LNCaP clone FGC (cell line): ENCODE results near the gene ATAD3B.
"Not testable (repeated sequence)": the region's sequence is repeated elsewhere in the genome, so short reads cannot be mapped to it uniquely, and the experiment has no call there.

ENCODE experiments used
- DNase-seq: peaks from one replicate; pipeline ENCODE4 v3.0.0-alpha.2; 2011; ENCODE audit warnings: low read depth
- H3K4me3 ChIP-seq: 2 replicates; pipeline ENCODE4 v1.5.1; 2011; ENCODE audit warnings: mild to moderate bottlenecking, low read depth, low read length, control low read depth
- CTCF ChIP-seq: IDR thresholded peaks from 2 replicates; pipeline ENCODE4 v1.5.1; 2012; ENCODE audit warnings: mild to moderate bottlenecking; ENCODE audit not compliant: control insufficient read depth, insufficient read depth; ENCODE audit errors: extremely low read depth

ATAD3B gene

GRCh38 chr1:1470626-1471388 lies 758 bp upstream of the ATAD3B start:
- DNase-seq: peak; percentile 23
- H3K4me3 ChIP-seq: peak overlapping the region; percentile 61
- no peak for TF ChIP-seq CTCF

- DNase-seq: not testable (repeated sequence)
- peak overlapping the region; percentile 61 for H3K4me3 ChIP-seq
Observed at GRCh38 chr1:1472053-1472876, 700 bp downstream of the ATAD3B start.

- not testable (repeated sequence) for H3K4me3 ChIP-seq, DNase-seq
Observed at GRCh38 chr1:1476011-1476410, 4.4 kb downstream of the ATAD3B start.

GRCh38 chr1:1477206-1477605 lies 5.6 kb downstream of the ATAD3B start:
- DNase-seq: no peak
- no peak overlapping the region for H3K4me3 ChIP-seq
- no peak for TF ChIP-seq CTCF

GRCh38 chr1:1479547-1480487 lies 8.3 kb downstream of the ATAD3B start:
- no peak overlapping the region for H3K4me3 ChIP-seq
- TF ChIP-seq CTCF: no peak
- DNase-seq: no peak

- not testable (repeated sequence) for H3K4me3 ChIP-seq, DNase-seq
Observed at GRCh38 chr1:1480488-1480867, 8.9 kb downstream of the ATAD3B start.

- DNase-seq, H3K4me3 ChIP-seq: not testable (repeated sequence)
Observed at GRCh38 chr1:1481811-1482210, 10.2 kb downstream of the ATAD3B start.

- no peak overlapping the region for H3K4me3 ChIP-seq
- TF ChIP-seq CTCF: no peak
Observed at GRCh38 chr1:1482856-1483255, 11.3 kb downstream of the ATAD3B start.

GRCh38 chr1:1483714-1484113 lies 12.1 kb downstream of the ATAD3B start:
- no peak for TF ChIP-seq CTCF
- no peak for DNase-seq
- no peak overlapping the region for H3K4me3 ChIP-seq

More at GRCh38 chr1:1482856-1483255, 11.3 kb downstream of the ATAD3B start:
- DNase-seq: no peak

GRCh38 chr1:1484976-1485750 lies 13.6 kb downstream of the ATAD3B start:
- DNase-seq: not testable (repeated sequence)

GRCh38 chr1:1485755-1486317 lies 14.3 kb downstream of the ATAD3B start:
- not testable (repeated sequence) for DNase-seq, H3K4me3 ChIP-seq

More at GRCh38 chr1:1484976-1485750, 13.6 kb downstream of the ATAD3B start:
- H3K4me3 ChIP-seq: not testable (repeated sequence)
